Measurements from ENCODE around the gene FBLN2.

DNA sequence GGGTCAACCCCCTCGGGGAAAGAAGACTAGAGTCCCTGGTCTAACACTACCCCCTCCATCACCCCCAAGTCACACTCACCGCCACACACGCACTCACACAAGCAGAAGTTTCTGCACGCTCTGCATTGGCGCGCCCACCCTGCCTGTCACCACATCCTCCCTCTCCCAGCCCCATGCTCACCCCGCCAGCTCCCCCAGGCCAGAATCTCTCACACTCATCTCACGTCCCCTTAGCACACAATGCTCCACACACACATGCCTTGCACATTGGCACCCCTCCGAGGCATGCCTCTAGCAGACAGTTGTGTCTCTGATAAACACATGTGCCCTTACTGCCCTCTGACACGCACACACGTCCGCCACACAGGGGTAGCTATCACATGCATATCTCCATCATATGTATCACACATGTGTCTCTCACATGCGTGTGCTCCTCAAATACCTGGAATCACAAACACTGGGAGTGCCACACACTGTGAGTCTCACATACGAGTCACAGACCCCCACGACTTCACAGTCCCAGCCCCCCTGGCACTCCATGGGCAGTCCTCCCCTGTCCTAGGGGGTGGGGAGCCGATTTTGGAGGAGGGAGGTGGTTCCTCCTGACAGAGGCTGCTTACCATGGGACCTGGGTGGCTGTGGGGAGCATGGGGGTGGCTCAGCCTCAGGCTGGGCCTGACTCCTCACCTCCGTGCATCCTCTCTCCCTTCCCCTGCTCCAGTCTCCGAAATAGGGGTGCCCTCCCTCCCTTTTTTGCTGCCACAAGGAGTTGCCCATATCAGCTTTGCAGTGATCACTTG lies 898 bp downstream of the FBLN2 start:
- TF ChIP-seq, protein P1, sequence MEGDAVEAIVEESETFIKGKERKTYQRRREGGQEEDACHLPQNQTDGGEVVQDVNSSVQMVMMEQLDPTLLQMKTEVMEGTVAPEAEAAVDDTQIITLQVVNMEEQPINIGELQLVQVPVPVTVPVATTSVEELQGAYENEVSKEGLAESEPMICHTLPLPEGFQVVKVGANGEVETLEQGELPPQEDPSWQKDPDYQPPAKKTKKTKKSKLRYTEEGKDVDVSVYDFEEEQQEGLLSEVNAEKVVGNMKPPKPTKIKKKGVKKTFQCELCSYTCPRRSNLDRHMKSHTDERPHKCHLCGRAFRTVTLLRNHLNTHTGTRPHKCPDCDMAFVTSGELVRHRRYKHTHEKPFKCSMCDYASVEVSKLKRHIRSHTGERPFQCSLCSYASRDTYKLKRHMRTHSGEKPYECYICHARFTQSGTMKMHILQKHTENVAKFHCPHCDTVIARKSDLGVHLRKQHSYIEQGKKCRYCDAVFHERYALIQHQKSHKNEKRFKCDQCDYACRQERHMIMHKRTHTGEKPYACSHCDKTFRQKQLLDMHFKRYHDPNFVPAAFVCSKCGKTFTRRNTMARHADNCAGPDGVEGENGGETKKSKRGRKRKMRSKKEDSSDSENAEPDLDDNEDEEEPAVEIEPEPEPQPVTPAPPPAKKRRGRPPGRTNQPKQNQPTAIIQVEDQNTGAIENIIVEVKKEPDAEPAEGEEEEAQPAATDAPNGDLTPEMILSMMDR (IDR thresholded peaks at IDR 0.05): no peak
- no peak for TF ChIP-seq POLR2A (IDR thresholded peaks at IDR 0.05)
